ENCODE results near the gene NINL. TPM values are rescaled to one million over a fixed set of nuclear protein-coding genes. Genes with fewer than 3 reads are reported as not detected.

Gene NINL
- polyA plus RNA-seq, 1 of the 3 experiments (the other 2 are of a cell fraction), result 22.5 TPM

GRCh38 chr20:25497586-25498279 is 87.6 kb downstream of the NINL start:
- Histone ChIP-seq H3K79me2 (ENCODE audit: insufficient read depth) (no peaks in the 10 kb centered on the region), H3K27me3 (ENCODE audit: insufficient read depth) (no peaks in the 10 kb centered on the region), H3K9me2 (no peaks in the 10 kb centered on the region), H3K4me3 (ENCODE audit: low read depth in 2 of 2, low read length in 1 of 2) (no peak overlapping the region), H2AFZ (ENCODE audit: low read depth) (no peak overlapping the region), H3K4me2 (no peak overlapping the region), H3K9me3 (no peaks in the 10 kb centered on the region), H3K4me1 (ENCODE audit: control insufficient read depth in 1 of 2, insufficient read depth in 2 of 2, low read depth in 1 of 2, low read length in 1 of 2) (peaks cover 0 to 6% of the 10 kb centered on the region in 2 experiments; a peak in 1 of 4 replicates), H4K20me1 (ENCODE audit: insufficient read depth) (no peaks in the 10 kb centered on the region), H3K36me3 (replicated peaks in 1 of 2; ENCODE audit: control insufficient read depth in 1 of 2, insufficient read depth in 2 of 2, low read length in 1 of 2) (peaks cover 0 to 10% of the 10 kb centered on the region in 2 experiments), H3K27ac (ENCODE audit: low read depth in 2 of 2, low read length in 1 of 2) (no peak overlapping the region), H3F3A (replicated peaks; ENCODE audit: insufficient read depth) (no peaks in the 10 kb centered on the region), H3K9ac (no peak overlapping the region)
- POLR2A ChIA-PET, result interaction anchor here (0.9 to 1.4 kb wide), 2 partner anchors 9 to 87 kb away, joined by 3 read pairs; no protein-coding TSS in a partner anchor
- DNase-seq, result no peak
- CTCF ChIA-PET, result interaction anchor here (1.1 kb wide), 1 partner anchor 29 kb away, joined by 3 read pairs; no protein-coding TSS in a partner anchor
- TF ChIP-seq USF2 (IDR thresholded peaks at IDR 0.05; ENCODE audit: borderline replicate concordance, low read depth, low read length), result no peak
- WGBS (ENCODE audit: low lambda C conversion rate), result 97% methylated on average over 17 of the region's 22 CpGs

GRCh38 chr20:25496968-25497401 is 88.3 kb downstream of the NINL start:
- Histone ChIP-seq H2AFZ (ENCODE audit: low read depth) (no peak overlapping the region), H3K9me3 (no peaks in the 10 kb centered on the region), H3K36me3 (replicated peaks in 1 of 2; ENCODE audit: control insufficient read depth in 1 of 2, insufficient read depth in 2 of 2, low read length in 1 of 2) (peaks cover 0 to 10% of the 10 kb centered on the region in 2 experiments), H3K9me2 (no peaks in the 10 kb centered on the region), H4K20me1 (ENCODE audit: insufficient read depth) (no peaks in the 10 kb centered on the region), H3K27ac (ENCODE audit: low read depth in 2 of 2, low read length in 1 of 2) (no peak overlapping the region; a peak in 1 of 4 replicates), H3K4me3 (ENCODE audit: low read depth in 2 of 2, low read length in 1 of 2) (no peak overlapping the region), H3F3A (replicated peaks; ENCODE audit: insufficient read depth) (no peaks in the 10 kb centered on the region), H3K9ac (no peak overlapping the region), H3K4me2 (no peak overlapping the region), H3K4me1 (ENCODE audit: control insufficient read depth in 1 of 2, insufficient read depth in 2 of 2, low read depth in 1 of 2, low read length in 1 of 2) (peaks cover 0 to 6% of the 10 kb centered on the region in 2 experiments; a peak in 1 of 4 replicates), H3K79me2 (ENCODE audit: insufficient read depth) (no peaks in the 10 kb centered on the region), H3K27me3 (ENCODE audit: insufficient read depth) (no peaks in the 10 kb centered on the region)
- ChIA-PET CTCF (no interaction called here), POLR2A (interaction anchor here (0.9 to 1.4 kb wide), 2 partner anchors 10 to 88 kb away, joined by 3 read pairs; no protein-coding TSS in a partner anchor)
- no peak for DNase-seq
- TF ChIP-seq IRF3 (IDR thresholded peaks at IDR 0.05; ENCODE audit: low read depth, low read length) (no peak), TEAD4 (IDR thresholded peaks at IDR 0.05; ENCODE audit: borderline replicate concordance, insufficient read depth) (no peak), FOXM1 (IDR thresholded peaks at IDR 0.05; ENCODE audit: low read depth) (no peak), NFIC (IDR thresholded peaks at IDR 0.05; ENCODE audit: borderline replicate concordance) (no peak), RFX5 (IDR thresholded peaks at IDR 0.05; ENCODE audit: low read length) (no peak), MEF2A (IDR thresholded peaks at IDR 0.05; ENCODE audit: borderline replicate concordance, low read depth) (no peak), JUND (IDR thresholded peaks at IDR 0.05) (no peak), MAX (IDR thresholded peaks at IDR 0.05; ENCODE audit: low read depth) (no peak)
- WGBS (ENCODE audit: low lambda C conversion rate), result 83% methylated on average over 9 of the region's 9 CpGs

Data from SK-N-SH (cell line).